Measurements from ENCODE around the gene DHX8. TPM values are rescaled to one million over a fixed set of nuclear protein-coding genes. Genes with fewer than 3 reads are reported as not detected.

Gene DHX8
- total and polyA plus RNA-seq, 2 of the 8 experiments (the other 6 are each of a cell fraction or from before 2014, with no cell fraction given) = 30.5 to 59.4 TPM

DNA sequence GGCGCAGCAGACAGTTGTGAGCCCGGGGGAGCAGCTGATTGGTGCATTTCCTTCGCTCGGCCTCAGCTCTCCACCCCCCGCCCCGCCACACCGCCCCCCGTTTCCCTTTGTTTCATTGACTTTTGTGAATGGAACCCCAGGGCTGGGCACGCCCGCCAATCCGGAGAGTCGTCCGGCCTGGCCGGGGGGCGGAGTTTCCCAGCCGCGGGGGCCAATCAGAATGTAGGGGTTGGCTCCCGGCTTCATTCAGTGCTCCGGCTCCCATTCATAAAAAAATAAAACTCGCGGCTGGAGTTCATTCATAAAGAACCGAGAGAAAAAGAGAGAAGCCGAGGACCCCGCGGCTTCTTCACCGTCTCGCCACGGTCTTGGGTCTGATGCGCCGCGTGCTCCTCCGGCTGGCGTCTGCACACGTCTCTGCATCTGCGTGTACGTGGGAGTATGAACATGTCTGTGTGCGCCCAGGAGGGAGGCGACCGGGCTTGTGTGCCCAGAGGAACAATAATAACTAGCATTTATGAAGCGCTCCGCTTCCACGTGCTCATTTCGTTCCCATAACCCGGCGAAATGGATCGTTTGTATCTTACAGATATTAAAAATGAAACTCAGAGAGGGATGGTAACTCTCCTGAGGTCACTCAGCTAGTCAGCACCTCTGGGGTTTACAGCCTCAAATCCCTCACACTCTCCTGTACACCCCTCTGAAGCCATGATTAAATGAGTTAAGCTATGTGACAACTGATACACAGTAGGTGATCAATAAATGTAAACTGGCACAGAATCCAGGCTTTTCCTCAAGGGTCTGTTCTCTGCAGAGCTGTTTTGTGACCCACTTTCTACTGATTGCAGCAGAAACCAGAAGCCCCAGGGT is 62.8 kb downstream of the DHX8 start, which contains the start of gene ETV4 (continued):
- no peak for TF ChIP-seq TEAD4 (IDR thresholded peaks at IDR 0.05; ENCODE audit: low read depth, low read length)
- TF ChIP-seq CREB1 (IDR thresholded peaks at IDR 0.05) = no peak
- TF ChIP-seq EP300 (IDR thresholded peaks at IDR 0.05; ENCODE audit: borderline replicate concordance in 1 of 2, low read depth in 2 of 2, low read length in 2 of 2) = no peak
- TF ChIP-seq JUND (IDR thresholded peaks at IDR 0.05; ENCODE audit: low read length) = no peak
- TF ChIP-seq JUN (IDR thresholded peaks at IDR 0.05; ENCODE audit: low read depth, low read length) = no peak
- TF ChIP-seq CBX8 (IDR thresholded peaks at IDR 0.05; ENCODE audit: borderline replicate concordance, low read depth, low read length) = no peak
- TF ChIP-seq, protein P1, sequence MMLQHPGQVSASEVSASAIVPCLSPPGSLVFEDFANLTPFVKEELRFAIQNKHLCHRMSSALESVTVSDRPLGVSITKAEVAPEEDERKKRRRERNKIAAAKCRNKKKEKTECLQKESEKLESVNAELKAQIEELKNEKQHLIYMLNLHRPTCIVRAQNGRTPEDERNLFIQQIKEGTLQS (IDR thresholded peaks at IDR 0.05; ENCODE audit: insufficient read depth, low read depth, low read length) = no peak
- TF ChIP-seq RBBP5 (IDR thresholded peaks at IDR 0.05; ENCODE audit: borderline replicate concordance, low read depth, low read length) = no peak
- no peak for TF ChIP-seq RXRA (IDR thresholded peaks at IDR 0.05; ENCODE audit: insufficient read depth, low read depth, low read length)
- no peak for TF ChIP-seq RFX5 (IDR thresholded peaks at IDR 0.05; ENCODE audit: borderline replicate concordance, low read depth, low read length)
- no peak for TF ChIP-seq SP2 (IDR thresholded peaks at IDR 0.05; ENCODE audit: low read length)
- TF ChIP-seq HDAC2 (IDR thresholded peaks at IDR 0.05; ENCODE audit: borderline replicate concordance in 1 of 2, low read depth in 2 of 2, low read length in 2 of 2) = no peak
- TF ChIP-seq ASH2L (IDR thresholded peaks at IDR 0.05; ENCODE audit: low read length) = no peak
- no peak for TF ChIP-seq NRF1 (IDR thresholded peaks at IDR 0.05; ENCODE audit: low read depth, low read length)

Measured in H1 (cell line).